Measurements from ENCODE around the gene TMEM168. TPM values are rescaled to one million over a fixed set of nuclear protein-coding genes. Genes with fewer than 3 reads are reported as not detected.
"Not testable (repeated sequence)": the region's sequence is repeated elsewhere in the genome, so short reads cannot be mapped to it uniquely, and the experiment has no call there.

The TMEM168 gene
- 10 to 100 TPM; 21.1 to 25.7 TPM for total RNA-seq

GRCh38 chr7:112789817-112790585 lies at the start of gene TMEM168:
Gene TMEM168, minus strand, starts transcription at chr7:112790393. Its CDS starts 5,568 bp downstream, at chr7:112784825.
- peaks cover 12% of the 10 kb centered on the region for H3K36me3 Mint-ChIP-seq
- ATAC-seq (peak; percentile 93 to 96), DNase-seq (ENCODE audit: low spot score) (peak; percentile 86)
- H3K27me3 Mint-ChIP-seq = no peaks in the 10 kb centered on the region
- peak within 1 kb of the TSS; percentile 82 to 96 for H3K27ac Mint-ChIP-seq
- H3K9me3 Mint-ChIP-seq = no peaks in the 10 kb centered on the region
- H3K4me1 Mint-ChIP-seq (ENCODE audit: low read depth in 2 of 2) = peaks cover 35 to 44% of the 10 kb centered on the region in 2 donors
- H3K4me3 Mint-ChIP-seq = peak within 1 kb of the TSS; percentile 100

GRCh38 chr7:112835928-112836327 lies 45.7 kb upstream of the TMEM168 start:
- H3K4me1 Mint-ChIP-seq (ENCODE audit: low read depth in 2 of 2); H3K27ac Mint-ChIP-seq; H3K4me3 Mint-ChIP-seq; H3K9me3 Mint-ChIP-seq; ATAC-seq; H3K36me3 Mint-ChIP-seq; H3K27me3 Mint-ChIP-seq; DNase-seq (ENCODE audit: low spot score): not testable (repeated sequence)

GRCh38 chr7:112833082-112833481 lies 42.9 kb upstream of the TMEM168 start:
- peaks cover 0 to 2% of the 10 kb centered on the region in 2 donors for H3K4me1 Mint-ChIP-seq (ENCODE audit: low read depth in 2 of 2)
- no peaks in the 10 kb centered on the region for H3K27me3 Mint-ChIP-seq
- H3K4me3 Mint-ChIP-seq = no peak overlapping the region
- no peak overlapping the region for H3K27ac Mint-ChIP-seq
- peaks cover 32% of the 10 kb centered on the region for H3K36me3 Mint-ChIP-seq
- DNase-seq (ENCODE audit: low spot score) (no peak), ATAC-seq (no peak)
- peaks cover 6% of the 10 kb centered on the region for H3K9me3 Mint-ChIP-seq

- Mint-ChIP-seq H3K27me3 (no peaks in the 10 kb centered on the region), H3K4me3 (no peak overlapping the region), H3K36me3 (peaks cover 28% of the 10 kb centered on the region), H3K27ac (no peak overlapping the region), H3K4me1 (ENCODE audit: low read depth in 2 of 2) (no peaks in the 10 kb centered on the region), H3K9me3 (peaks cover 6% of the 10 kb centered on the region)
- ATAC-seq (no peak), DNase-seq (ENCODE audit: low spot score) (no peak)
Observed at GRCh38 chr7:112830769-112831168, 40.6 kb upstream of the TMEM168 start.

GRCh38 chr7:112828696-112829095 lies 38.5 kb upstream of the TMEM168 start:
- H3K36me3 Mint-ChIP-seq = peaks cover 24% of the 10 kb centered on the region
- DNase-seq (ENCODE audit: low spot score) = no peak
- H3K27ac Mint-ChIP-seq = no peak overlapping the region
- H3K27me3 Mint-ChIP-seq = no peaks in the 10 kb centered on the region
- no peaks in the 10 kb centered on the region for H3K4me1 Mint-ChIP-seq (ENCODE audit: low read depth in 2 of 2)
- peaks cover 6% of the 10 kb centered on the region for H3K9me3 Mint-ChIP-seq
- no peak overlapping the region for H3K4me3 Mint-ChIP-seq
- ATAC-seq = no peak

- Mint-ChIP-seq H3K4me1 (ENCODE audit: low read depth in 2 of 2) (peaks cover 0 to under 1% of the 10 kb centered on the region in 2 donors), H3K27ac (no peak overlapping the region), H3K9me3 (peaks cover 5% of the 10 kb centered on the region), H3K36me3 (peaks cover 5% of the 10 kb centered on the region), H3K4me3 (no peak overlapping the region), H3K27me3 (no peaks in the 10 kb centered on the region)
- DNase-seq (ENCODE audit: low spot score) = no peak
- no peak for ATAC-seq
Observed at GRCh38 chr7:112821345-112821744, 31.2 kb upstream of the TMEM168 start.

- H3K27me3 Mint-ChIP-seq = no peaks in the 10 kb centered on the region
- peaks cover 0 to 2% of the 10 kb centered on the region in 2 donors for H3K4me1 Mint-ChIP-seq (ENCODE audit: low read depth in 2 of 2)
- H3K4me3 Mint-ChIP-seq = no peak overlapping the region
- no peak for DNase-seq (ENCODE audit: low spot score)
- no peak overlapping the region for H3K27ac Mint-ChIP-seq
- ATAC-seq = no peak
- H3K9me3 Mint-ChIP-seq = peaks cover 8% of the 10 kb centered on the region
- peaks cover 8% of the 10 kb centered on the region for H3K36me3 Mint-ChIP-seq
Observed at GRCh38 chr7:112819536-112819935, 29.3 kb upstream of the TMEM168 start.

- no peak for DNase-seq (ENCODE audit: low spot score)
- no peak for ATAC-seq
- peaks cover 14% of the 10 kb centered on the region in 2 donors for H3K27me3 Mint-ChIP-seq
- H3K9me3 Mint-ChIP-seq = peaks cover 1% of the 10 kb centered on the region
- no peak overlapping the region for H3K4me3 Mint-ChIP-seq
- H3K27ac Mint-ChIP-seq = no peak overlapping the region
- H3K4me1 Mint-ChIP-seq (ENCODE audit: low read depth in 2 of 2) = no peaks in the 10 kb centered on the region
- H3K36me3 Mint-ChIP-seq = peaks cover under 1% of the 10 kb centered on the region
Observed at GRCh38 chr7:112806156-112806555, 16.0 kb upstream of the TMEM168 start.

GRCh38 chr7:112802406-112802805 lies 12.2 kb upstream of the TMEM168 start:
- no peaks in the 10 kb centered on the region for H3K36me3 Mint-ChIP-seq
- H3K4me3 Mint-ChIP-seq = no peak overlapping the region
- ATAC-seq = no peak
- no peak overlapping the region for H3K27ac Mint-ChIP-seq
- no peaks in the 10 kb centered on the region for H3K4me1 Mint-ChIP-seq (ENCODE audit: low read depth in 2 of 2)
- no peaks in the 10 kb centered on the region for H3K9me3 Mint-ChIP-seq
- DNase-seq (ENCODE audit: low spot score) = no peak
- peaks cover 9 to 14% of the 10 kb centered on the region in 2 donors for H3K27me3 Mint-ChIP-seq

GRCh38 chr7:112800486-112800885 lies 10.3 kb upstream of the TMEM168 start:
- H3K27ac Mint-ChIP-seq = no peak overlapping the region
- no peaks in the 10 kb centered on the region for H3K4me1 Mint-ChIP-seq (ENCODE audit: low read depth in 2 of 2)
- DNase-seq (ENCODE audit: low spot score) = no peak
- no peaks in the 10 kb centered on the region for H3K27me3 Mint-ChIP-seq
- no peaks in the 10 kb centered on the region for H3K9me3 Mint-ChIP-seq
- H3K4me3 Mint-ChIP-seq = no peak overlapping the region
- H3K36me3 Mint-ChIP-seq = no peaks in the 10 kb centered on the region
- peak in 1 of 2 donors; percentile 14 for ATAC-seq

GRCh38 chr7:112799448-112800120 lies 9.4 kb upstream of the TMEM168 start:
- no peaks in the 10 kb centered on the region for H3K36me3 Mint-ChIP-seq
- H3K9me3 Mint-ChIP-seq = no peaks in the 10 kb centered on the region
- H3K27ac Mint-ChIP-seq = no peak overlapping the region
- no peaks in the 10 kb centered on the region for H3K27me3 Mint-ChIP-seq
- no peak for ATAC-seq
- DNase-seq (ENCODE audit: low spot score) = no peak
- H3K4me3 Mint-ChIP-seq = no peak overlapping the region
- H3K4me1 Mint-ChIP-seq (ENCODE audit: low read depth in 2 of 2) = peaks cover under 1% of the 10 kb centered on the region in 2 donors

GRCh38 chr7:112798274-112799159 lies 8.3 kb upstream of the TMEM168 start:
- peaks cover 6 to 7% of the 10 kb centered on the region in 2 donors for H3K4me1 Mint-ChIP-seq (ENCODE audit: low read depth in 2 of 2)
- H3K27ac Mint-ChIP-seq = no peak overlapping the region
- H3K36me3 Mint-ChIP-seq = no peaks in the 10 kb centered on the region
- H3K9me3 Mint-ChIP-seq = no peaks in the 10 kb centered on the region
- no peaks in the 10 kb centered on the region for H3K27me3 Mint-ChIP-seq
- no peak overlapping the region for H3K4me3 Mint-ChIP-seq
- ATAC-seq (peak; percentile 34 to 58), DNase-seq (ENCODE audit: low spot score) (no peak)

- not testable (repeated sequence) for H3K27ac Mint-ChIP-seq; H3K36me3 Mint-ChIP-seq; H3K27me3 Mint-ChIP-seq; DNase-seq (ENCODE audit: low spot score); H3K4me3 Mint-ChIP-seq; H3K9me3 Mint-ChIP-seq; ATAC-seq
- H3K4me1 Mint-ChIP-seq (ENCODE audit: low read depth in 2 of 2) = peaks cover 10% of the 10 kb centered on the region in 2 donors
Observed at GRCh38 chr7:112796552-112796951, 6.4 kb upstream of the TMEM168 start.
